Measurements from ENCODE around the gene IL24.

- no peak for TF ChIP-seq CTCF (IDR thresholded peaks at IDR 0.05)
- TF ChIP-seq POLR2AphosphoS5 (IDR thresholded peaks at IDR 0.05): no peak
- no peak for TF ChIP-seq POLR2A (IDR thresholded peaks at IDR 0.05; ENCODE audit: low read depth)
Measured at GRCh38 chr1:206909883-206910318, 12.7 kb downstream of the IL24 start.

All from esophagus muscularis mucosa (tissue), 3 donors.